GM12865 (cell line): ENCODE measurements around the gene OSBPL10.

ENCODE experiments used
- DNase-seq: peaks from one replicate; pipeline ENCODE4 v3.0.0; 2010; ENCODE audit warnings: low read depth
- H3K4me3 ChIP-seq: 2 replicates; pipeline ENCODE4 v1.5.1; 2011; ENCODE audit warnings: mild to moderate bottlenecking, low read depth, low read length, control low read depth
- TF ChIP-seq, protein P1 (sequence below): IDR thresholded peaks from 2 replicates; pipeline ENCODE4 v1.5.1; 2011; ENCODE audit warnings: low read length, control low read depth, low read depth, inconsistent platforms; ENCODE audit not compliant: insufficient read depth; ENCODE audit errors: missing control alignments

The OSBPL10 gene

GRCh38 chr3:31636049-31636448 lies 345.0 kb downstream of the OSBPL10 start:
- TF ChIP-seq, protein P1, sequence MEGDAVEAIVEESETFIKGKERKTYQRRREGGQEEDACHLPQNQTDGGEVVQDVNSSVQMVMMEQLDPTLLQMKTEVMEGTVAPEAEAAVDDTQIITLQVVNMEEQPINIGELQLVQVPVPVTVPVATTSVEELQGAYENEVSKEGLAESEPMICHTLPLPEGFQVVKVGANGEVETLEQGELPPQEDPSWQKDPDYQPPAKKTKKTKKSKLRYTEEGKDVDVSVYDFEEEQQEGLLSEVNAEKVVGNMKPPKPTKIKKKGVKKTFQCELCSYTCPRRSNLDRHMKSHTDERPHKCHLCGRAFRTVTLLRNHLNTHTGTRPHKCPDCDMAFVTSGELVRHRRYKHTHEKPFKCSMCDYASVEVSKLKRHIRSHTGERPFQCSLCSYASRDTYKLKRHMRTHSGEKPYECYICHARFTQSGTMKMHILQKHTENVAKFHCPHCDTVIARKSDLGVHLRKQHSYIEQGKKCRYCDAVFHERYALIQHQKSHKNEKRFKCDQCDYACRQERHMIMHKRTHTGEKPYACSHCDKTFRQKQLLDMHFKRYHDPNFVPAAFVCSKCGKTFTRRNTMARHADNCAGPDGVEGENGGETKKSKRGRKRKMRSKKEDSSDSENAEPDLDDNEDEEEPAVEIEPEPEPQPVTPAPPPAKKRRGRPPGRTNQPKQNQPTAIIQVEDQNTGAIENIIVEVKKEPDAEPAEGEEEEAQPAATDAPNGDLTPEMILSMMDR, result no peak
- H3K4me3 ChIP-seq, result no peak overlapping the region
- DNase-seq, result no peak

GRCh38 chr3:31635545-31635944 lies 345.5 kb downstream of the OSBPL10 start:
- TF ChIP-seq, protein P1, result no peak
- no peak overlapping the region for H3K4me3 ChIP-seq
- DNase-seq, result peak; percentile 7

DNA sequence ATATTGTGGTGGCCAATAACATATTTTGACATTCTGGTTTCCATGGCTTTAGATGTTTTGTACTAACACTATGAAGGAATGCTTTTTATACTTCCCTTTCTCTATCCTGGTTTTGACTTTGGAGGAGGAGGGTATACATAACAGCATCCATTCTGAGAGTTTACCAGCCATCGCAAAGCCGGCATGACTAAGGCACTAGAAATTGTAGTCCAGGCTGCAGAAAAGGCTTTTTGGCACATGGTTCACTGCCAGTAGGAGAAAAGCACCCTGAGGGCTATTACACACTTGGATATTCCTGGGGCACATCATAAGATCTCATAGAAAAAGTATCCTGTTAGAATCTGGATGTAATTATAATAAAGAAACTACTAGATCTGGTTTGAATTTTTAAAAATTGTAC lies 346.6 kb downstream of the OSBPL10 start:
- TF ChIP-seq, protein P1, result no peak
- no peak for DNase-seq
- no peak overlapping the region for H3K4me3 ChIP-seq

DNA sequence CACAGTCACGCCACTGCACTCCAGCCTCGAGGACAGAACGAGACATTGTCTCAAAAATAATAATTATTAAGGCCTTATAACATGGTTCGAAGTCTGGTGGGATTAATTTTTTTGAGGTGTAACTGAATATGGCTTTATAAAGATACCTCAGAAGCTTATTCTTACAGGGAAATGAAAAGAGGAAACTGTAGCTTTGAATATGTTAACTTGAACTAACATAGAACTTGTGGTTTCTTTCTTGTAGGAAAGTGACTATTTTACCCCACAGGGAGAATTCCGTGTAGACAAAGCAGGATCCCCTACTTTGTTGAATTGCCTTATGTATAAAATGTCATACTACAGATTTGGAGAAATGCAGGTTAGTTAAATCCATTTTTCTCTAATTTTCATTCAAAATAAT lies 352.0 kb downstream of the OSBPL10 start:
- no peak for DNase-seq
- H3K4me3 ChIP-seq, result no peak overlapping the region
- TF ChIP-seq, protein P1, result no peak

GRCh38 chr3:31625358-31625757 lies 355.7 kb downstream of the OSBPL10 start:
- DNase-seq, result no peak
- H3K4me3 ChIP-seq, result no peak overlapping the region
- TF ChIP-seq, protein P1, result no peak

GRCh38 chr3:31624083-31624709 lies 356.9 kb downstream of the OSBPL10 start:
- TF ChIP-seq, protein P1, result no peak
- no peak overlapping the region; the same call in 1 of the 2 replicates for H3K4me3 ChIP-seq
- DNase-seq, result peak; percentile 54
